BJ (cell line): Measurements from ENCODE around the gene TDRD12. TPM values are rescaled to one million over a fixed set of nuclear protein-coding genes. Genes with fewer than 3 reads are reported as not detected.

Experiments used
- CTCF ChIA-PET: fragments of 350-600 bp; formaldehyde crosslinking; extraction: SDS; loops from one replicate; lab custom pipeline; 2021; ENCODE audit warnings: antibody characterized with exemption, inconsistent platforms; lab: Yijun Ruan, JAX
- POLR2A ChIA-PET: fragments of 300-600 bp; sonication (Branson Sonifier 250); formaldehyde crosslinking; extraction: SDS; loops from one replicate; lab custom pipeline; 2021; ENCODE audit warnings: antibody characterized with exemption; lab: Charles Lee
- DNase-seq: peaks from one replicate; pipeline ENCODE4 v3.0.0-alpha.2; 2011; ENCODE audit warnings: low read depth
- H3K27me3 ChIP-seq: 2 replicates; pipeline ENCODE4 v1.6.0; 2011; ENCODE audit warnings: low read length; ENCODE audit not compliant: control insufficient read depth, insufficient read depth
- H3K36me3 ChIP-seq: 2 replicates; pipeline ENCODE4 v1.5.1; 2011; ENCODE audit warnings: low read length; ENCODE audit not compliant: control insufficient read depth, insufficient read depth
- H3K4me3 ChIP-seq: 2 replicates; pipeline ENCODE4 v1.5.1; 2011; ENCODE audit warnings: low read depth, mild to moderate bottlenecking, control low read depth, low read length
- CTCF ChIP-seq: IDR thresholded peaks from 2 replicates; pipeline ENCODE4 v1.5.1; 2011; ENCODE audit warnings: low read depth, mild to moderate bottlenecking, control low read depth, inconsistent platforms, low read length, moderate library complexity; ENCODE audit not compliant: insufficient read depth
- polyA plus RNA-seq: library from polyadenylated mRNA; depleted of rRNA; stranded (reverse); fragments of >200 nt; gene quantifications from 2 replicates; pipeline ENCODE4 v1.2.3, GENCODE V29; 2011

TDRD12 gene
- polyA plus RNA-seq, 1 experiment = not detected

DNA sequence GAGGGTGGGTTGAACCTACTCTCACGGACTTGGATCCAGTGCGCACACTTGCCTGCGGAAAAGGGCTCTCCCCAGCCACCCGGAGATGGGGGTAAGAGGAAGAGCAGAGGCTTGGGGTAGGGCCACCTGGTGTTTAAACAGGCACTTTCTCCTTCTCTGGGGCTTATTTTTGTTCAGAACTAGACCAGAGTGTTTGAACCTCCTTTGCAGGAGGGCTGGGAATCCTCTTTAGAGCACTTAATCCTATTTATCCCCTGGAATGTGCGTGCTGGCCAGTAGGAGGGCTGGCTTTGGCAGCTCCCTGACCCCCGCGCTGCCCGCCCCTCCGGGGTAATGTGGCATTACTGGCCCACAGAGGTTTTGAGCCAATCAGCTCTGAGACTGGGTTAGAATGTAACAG is 41.9 kb upstream of the TDRD12 start:
- Histone ChIP-seq H3K36me3 (no peaks in the 10 kb centered on the region), H3K4me3 (no peak overlapping the region), H3K27me3 (peaks cover 18% of the 10 kb centered on the region)
- no peak for TF ChIP-seq CTCF
- no peak for DNase-seq
- ChIA-PET POLR2A (no interaction called here), CTCF (interaction anchor here (0.8 kb wide), 1 partner anchor 13 kb away, joined by 3 read pairs; no protein-coding TSS in a partner anchor)

DNA sequence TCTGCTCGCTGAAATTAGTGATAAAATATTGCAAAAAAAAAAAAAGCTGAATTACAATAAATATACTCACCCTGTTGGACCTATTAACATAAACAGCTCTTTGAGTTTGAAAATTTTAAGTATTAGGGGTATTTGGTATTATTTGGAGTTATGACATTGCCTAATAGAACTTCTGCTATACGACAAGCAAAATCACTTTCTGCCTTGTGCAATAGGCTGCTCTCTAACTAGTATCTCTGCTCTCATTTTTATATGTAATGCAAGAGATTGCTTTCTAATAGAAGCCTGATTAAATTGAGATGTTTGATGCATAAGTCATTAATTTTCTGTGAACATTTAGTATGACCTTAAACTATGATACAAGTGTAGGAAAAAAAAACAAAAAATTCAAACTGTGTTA is 38.6 kb upstream of the TDRD12 start:
- POLR2A ChIA-PET = no interaction called here
- no peaks in the 10 kb centered on the region for H3K36me3 ChIP-seq
- no peak for TF ChIP-seq CTCF
- DNase-seq = no peak
- H3K4me3 ChIP-seq = no peak overlapping the region
- CTCF ChIA-PET = interaction anchor here (0.7 to 1.0 kb wide), 3 partner anchors 32 to 393 kb away, joined by 3 to 5 read pairs (median 3); no protein-coding TSS in a partner anchor
- H3K27me3 ChIP-seq = peaks cover 16% of the 10 kb centered on the region

DNA sequence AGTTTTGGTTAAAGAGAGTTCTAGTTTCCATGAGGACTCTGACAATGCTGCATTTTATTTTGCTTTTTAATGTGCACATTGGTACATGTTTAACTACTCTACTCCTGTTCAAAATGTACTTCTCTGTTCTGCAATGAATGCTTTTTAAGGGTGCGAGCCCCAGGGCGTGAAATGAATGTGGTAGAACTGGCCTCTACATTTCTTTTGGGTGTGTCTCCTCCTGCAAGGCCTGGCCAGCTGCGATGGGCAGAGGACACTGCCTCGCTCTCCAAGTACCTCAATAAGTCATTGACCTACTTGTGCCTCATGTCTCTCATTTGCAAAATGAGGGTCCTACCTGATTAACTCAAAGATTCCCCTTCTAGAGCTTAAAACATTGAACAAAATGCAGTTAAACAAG is 37.2 kb upstream of the TDRD12 start:
- no peak for DNase-seq
- ChIA-PET POLR2A (no interaction called here), CTCF (no interaction called here)
- Histone ChIP-seq H3K4me3 (no peak overlapping the region), H3K27me3 (peaks cover 4% of the 10 kb centered on the region), H3K36me3 (no peaks in the 10 kb centered on the region)
- no peak for TF ChIP-seq CTCF

DNA sequence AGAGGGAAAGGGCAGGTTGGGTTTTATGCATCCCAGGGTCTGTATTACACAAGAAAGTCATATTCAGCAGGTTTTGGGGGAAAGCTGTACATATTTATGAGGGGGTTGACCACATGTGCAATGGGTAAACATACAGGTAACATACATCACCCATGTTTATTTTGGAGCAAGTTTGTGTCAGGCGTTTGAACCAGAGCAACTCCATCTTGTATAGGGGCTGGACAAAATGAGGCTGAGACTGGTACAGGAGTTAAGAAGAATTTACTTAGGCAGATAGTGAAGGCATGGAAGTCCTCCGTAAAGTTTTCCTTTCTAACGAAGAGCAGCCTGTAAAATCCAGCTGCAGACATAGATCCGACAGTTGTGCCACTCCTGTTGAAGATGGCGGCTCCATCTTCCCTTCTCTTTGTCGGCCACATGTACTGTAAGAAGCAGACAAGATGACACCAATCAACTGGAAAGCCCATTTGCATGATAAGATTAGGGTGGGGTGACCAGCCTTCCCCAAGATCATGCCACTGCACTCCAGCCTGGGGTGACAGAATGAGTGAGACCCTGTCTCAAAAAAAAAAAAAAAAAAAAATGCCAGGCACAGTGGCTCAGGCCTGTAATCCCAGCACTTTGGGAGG is 32.6 kb upstream of the TDRD12 start:
- no peaks in the 10 kb centered on the region for H3K36me3 ChIP-seq
- ChIA-PET POLR2A (no interaction called here), CTCF (no interaction called here)

DNA sequence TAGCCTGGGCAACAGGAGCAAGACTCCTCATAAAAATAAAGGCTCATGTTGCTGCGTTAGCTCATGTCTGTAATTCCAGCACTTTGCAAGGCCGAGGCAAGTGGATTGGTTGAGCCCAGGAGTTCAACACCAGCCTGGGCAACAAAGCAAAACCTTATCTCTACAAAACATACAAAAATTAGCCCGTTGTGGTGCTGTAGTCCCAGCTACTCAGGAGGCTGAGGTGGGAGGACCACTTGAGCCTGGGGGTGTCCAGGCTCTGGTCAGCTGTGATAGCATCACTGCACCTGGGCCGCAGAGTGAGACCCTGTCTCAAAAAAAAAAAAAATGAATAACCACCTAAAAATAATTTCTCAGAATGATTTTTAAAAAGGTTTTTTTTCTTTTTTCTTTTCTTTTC is 31.9 kb upstream of the TDRD12 start:
- no peak for DNase-seq
- TF ChIP-seq CTCF = no peak
- Histone ChIP-seq H3K4me3 (no peak overlapping the region), H3K27me3 (no peaks in the 10 kb centered on the region), H3K36me3 (no peaks in the 10 kb centered on the region)
- POLR2A ChIA-PET = no interaction called here
- CTCF ChIA-PET = no interaction called here

More for the DNA sequence above, 32.6 kb upstream of the TDRD12 start:
- no peak for TF ChIP-seq CTCF
- Histone ChIP-seq H3K4me3 (no peak overlapping the region), H3K27me3 (no peaks in the 10 kb centered on the region)
- no peak for DNase-seq
